GM23338 (cell line): ENCODE measurements around the gene AVPR1B.

Experiments used
- CREB1 ChIP-seq: fragments of 250-450 bp; sonication (Bioruptor Pico); IDR thresholded peaks from 2 replicates; pipeline ENCODE4 v1.5.0; 2020; ENCODE audit warnings: low read depth, mild to moderate bottlenecking, moderate library complexity
- EZH2 ChIP-seq: fragments of 200-600 bp; sonication (generic); IDR thresholded peaks from one replicate; pipeline ENCODE4 v1.8.0; 2017; ENCODE audit warnings: antibody characterized with exemption, mild to moderate bottlenecking, low read depth; ENCODE audit not compliant: unreplicated experiment
- EZH2phosphoT487 ChIP-seq: fragments of 200-600 bp; sonication (generic); IDR thresholded peaks from one replicate; pipeline ENCODE4 v1.8.1; 2018; ENCODE audit warnings: antibody characterized with exemption; ENCODE audit not compliant: unreplicated experiment
- JUNB ChIP-seq: IDR thresholded peaks from one replicate; pipeline ENCODE4 v1.6.1; 2016; ENCODE audit warnings: antibody characterized with exemption; ENCODE audit not compliant: unreplicated experiment
- NANOG ChIP-seq: IDR thresholded peaks from 2 replicates; pipeline ENCODE4 v1.6.1; 2016; ENCODE audit warnings: antibody characterized with exemption, borderline replicate concordance
- POLR2AphosphoS5 ChIP-seq: IDR thresholded peaks from 2 replicates; pipeline ENCODE4 v1.6.1; 2016; ENCODE audit warnings: antibody characterized with exemption, low read depth
- STAT1 ChIP-seq: IDR thresholded peaks from one replicate; pipeline ENCODE4 v1.6.1; 2016; ENCODE audit warnings: antibody characterized with exemption; ENCODE audit not compliant: unreplicated experiment
- ZNF331 ChIP-seq: fragments of 250-450 bp; sonication (Bioruptor Pico); IDR thresholded peaks from 2 replicates; pipeline ENCODE4 v1.5.0; 2020; ENCODE audit warnings: low read depth, mild to moderate bottlenecking, moderate library complexity
- TF ChIP-seq, protein P1 (sequence below), 2 experiments: fragments of 200-600 bp in 1 of 2; sonication (generic) in 1 of 2; conservative IDR thresholded peaks; 2 replicates each; pipeline versions ENCODE4 v1.5.1 to v1.6.1; 2016 to 2017; ENCODE audit warnings: antibody characterized with exemption in 2 of 2, low read depth in 2 of 2, mild to moderate bottlenecking in 2 of 2, moderate library complexity in 1 of 2
- TF ChIP-seq, protein P2 (sequence below): IDR thresholded peaks from one replicate; pipeline ENCODE4 v1.6.1; 2018; ENCODE audit warnings: antibody characterized with exemption; ENCODE audit not compliant: unreplicated experiment
- TF ChIP-seq, protein P3 (sequence below): IDR thresholded peaks from 2 replicates; pipeline ENCODE4 v1.6.1; 2016; ENCODE audit warnings: antibody characterized with exemption

DNA sequence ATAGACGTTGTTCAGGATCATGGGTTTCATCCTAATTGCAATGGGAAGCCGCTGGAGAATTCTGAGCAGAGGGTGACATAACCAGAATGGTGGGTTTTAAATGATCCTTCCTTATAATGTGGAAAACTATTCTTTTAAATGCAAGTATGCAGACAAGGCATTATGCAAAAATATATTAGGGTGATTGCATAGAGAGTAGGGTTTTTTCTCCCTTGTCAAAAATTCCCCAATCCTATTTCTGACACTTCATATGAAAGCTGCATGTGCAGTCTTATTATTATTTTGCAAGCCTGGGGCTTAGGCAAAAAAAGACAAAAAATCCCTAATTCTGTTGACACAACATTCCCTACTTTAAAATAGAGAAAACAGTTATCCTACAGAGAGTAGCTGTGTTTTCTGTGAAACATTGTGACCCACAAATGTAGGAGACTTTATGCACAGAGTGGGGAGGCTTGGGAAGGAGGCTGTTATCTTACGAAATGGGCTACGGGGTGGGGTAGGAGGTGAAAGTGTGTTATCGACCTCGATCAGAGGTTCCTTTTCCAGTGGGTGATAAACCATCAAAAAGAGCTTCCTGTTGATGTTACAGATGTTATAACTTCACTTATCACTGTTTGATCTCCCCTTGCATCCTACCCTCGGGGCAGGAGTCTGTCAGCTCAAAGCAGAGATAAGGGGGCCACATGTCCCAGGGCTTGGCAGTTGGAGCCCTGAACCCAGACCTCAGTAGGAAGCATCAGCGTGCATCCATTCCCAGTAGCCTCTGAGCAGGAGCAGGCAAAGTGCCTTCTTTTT lies 37.0 kb downstream of the AVPR1B start:
- TF ChIP-seq, protein P1, sequence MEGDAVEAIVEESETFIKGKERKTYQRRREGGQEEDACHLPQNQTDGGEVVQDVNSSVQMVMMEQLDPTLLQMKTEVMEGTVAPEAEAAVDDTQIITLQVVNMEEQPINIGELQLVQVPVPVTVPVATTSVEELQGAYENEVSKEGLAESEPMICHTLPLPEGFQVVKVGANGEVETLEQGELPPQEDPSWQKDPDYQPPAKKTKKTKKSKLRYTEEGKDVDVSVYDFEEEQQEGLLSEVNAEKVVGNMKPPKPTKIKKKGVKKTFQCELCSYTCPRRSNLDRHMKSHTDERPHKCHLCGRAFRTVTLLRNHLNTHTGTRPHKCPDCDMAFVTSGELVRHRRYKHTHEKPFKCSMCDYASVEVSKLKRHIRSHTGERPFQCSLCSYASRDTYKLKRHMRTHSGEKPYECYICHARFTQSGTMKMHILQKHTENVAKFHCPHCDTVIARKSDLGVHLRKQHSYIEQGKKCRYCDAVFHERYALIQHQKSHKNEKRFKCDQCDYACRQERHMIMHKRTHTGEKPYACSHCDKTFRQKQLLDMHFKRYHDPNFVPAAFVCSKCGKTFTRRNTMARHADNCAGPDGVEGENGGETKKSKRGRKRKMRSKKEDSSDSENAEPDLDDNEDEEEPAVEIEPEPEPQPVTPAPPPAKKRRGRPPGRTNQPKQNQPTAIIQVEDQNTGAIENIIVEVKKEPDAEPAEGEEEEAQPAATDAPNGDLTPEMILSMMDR (conservative IDR thresholded peaks at IDR 0.05; ENCODE audit: low read depth in 2 of 2): no peak
- TF ChIP-seq EZH2 (no peak), EZH2phosphoT487 (no peak), ZNF331 (CRISPR knock-in tag) (no peak), POLR2AphosphoS5 (no peak), CREB1 (CRISPR knock-in tag) (no peak), NANOG (no peak), JUNB (no peak), STAT1 (no peak)
- TF ChIP-seq, protein P2, sequence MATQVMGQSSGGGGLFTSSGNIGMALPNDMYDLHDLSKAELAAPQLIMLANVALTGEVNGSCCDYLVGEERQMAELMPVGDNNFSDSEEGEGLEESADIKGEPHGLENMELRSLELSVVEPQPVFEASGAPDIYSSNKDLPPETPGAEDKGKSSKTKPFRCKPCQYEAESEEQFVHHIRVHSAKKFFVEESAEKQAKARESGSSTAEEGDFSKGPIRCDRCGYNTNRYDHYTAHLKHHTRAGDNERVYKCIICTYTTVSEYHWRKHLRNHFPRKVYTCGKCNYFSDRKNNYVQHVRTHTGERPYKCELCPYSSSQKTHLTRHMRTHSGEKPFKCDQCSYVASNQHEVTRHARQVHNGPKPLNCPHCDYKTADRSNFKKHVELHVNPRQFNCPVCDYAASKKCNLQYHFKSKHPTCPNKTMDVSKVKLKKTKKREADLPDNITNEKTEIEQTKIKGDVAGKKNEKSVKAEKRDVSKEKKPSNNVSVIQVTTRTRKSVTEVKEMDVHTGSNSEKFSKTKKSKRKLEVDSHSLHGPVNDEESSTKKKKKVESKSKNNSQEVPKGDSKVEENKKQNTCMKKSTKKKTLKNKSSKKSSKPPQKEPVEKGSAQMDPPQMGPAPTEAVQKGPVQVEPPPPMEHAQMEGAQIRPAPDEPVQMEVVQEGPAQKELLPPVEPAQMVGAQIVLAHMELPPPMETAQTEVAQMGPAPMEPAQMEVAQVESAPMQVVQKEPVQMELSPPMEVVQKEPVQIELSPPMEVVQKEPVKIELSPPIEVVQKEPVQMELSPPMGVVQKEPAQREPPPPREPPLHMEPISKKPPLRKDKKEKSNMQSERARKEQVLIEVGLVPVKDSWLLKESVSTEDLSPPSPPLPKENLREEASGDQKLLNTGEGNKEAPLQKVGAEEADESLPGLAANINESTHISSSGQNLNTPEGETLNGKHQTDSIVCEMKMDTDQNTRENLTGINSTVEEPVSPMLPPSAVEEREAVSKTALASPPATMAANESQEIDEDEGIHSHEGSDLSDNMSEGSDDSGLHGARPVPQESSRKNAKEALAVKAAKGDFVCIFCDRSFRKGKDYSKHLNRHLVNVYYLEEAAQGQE: no peak
- TF ChIP-seq, protein P3, sequence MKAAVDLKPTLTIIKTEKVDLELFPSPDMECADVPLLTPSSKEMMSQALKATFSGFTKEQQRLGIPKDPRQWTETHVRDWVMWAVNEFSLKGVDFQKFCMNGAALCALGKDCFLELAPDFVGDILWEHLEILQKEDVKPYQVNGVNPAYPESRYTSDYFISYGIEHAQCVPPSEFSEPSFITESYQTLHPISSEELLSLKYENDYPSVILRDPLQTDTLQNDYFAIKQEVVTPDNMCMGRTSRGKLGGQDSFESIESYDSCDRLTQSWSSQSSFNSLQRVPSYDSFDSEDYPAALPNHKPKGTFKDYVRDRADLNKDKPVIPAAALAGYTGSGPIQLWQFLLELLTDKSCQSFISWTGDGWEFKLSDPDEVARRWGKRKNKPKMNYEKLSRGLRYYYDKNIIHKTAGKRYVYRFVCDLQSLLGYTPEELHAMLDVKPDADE: no peak
